Ascending aorta (tissue), 2 donors: ENCODE results near the gene GABBR1. TPM values are rescaled to one million over a fixed set of nuclear protein-coding genes. Genes with fewer than 3 reads are reported as not detected.

Experiments
- DNase-seq, 2 donors: peaks; one replicate each; pipeline ENCODE4 v3.0.0-alpha.2; 2019; ENCODE audit warnings: low spot score in 2 of 2
- H3K27ac ChIP-seq, 2 donors: fragments of 200-600 bp; sonication (generic); one replicate each; pipeline ENCODE4 v1.5.1; 2016 to 2017; ENCODE audit warnings: mild to moderate bottlenecking in 1 of 2
- H3K27me3 ChIP-seq: fragments of 200-600 bp; sonication (generic); one replicate; pipeline ENCODE4 v1.5.1; 2017
- H3K36me3 ChIP-seq, 2 donors: fragments of 200-600 bp; sonication (generic); one replicate each; pipeline ENCODE4 v1.5.1; 2016
- H3K4me1 ChIP-seq, 2 donors: fragments of 200-600 bp; sonication (generic); one replicate each; pipeline ENCODE4 v1.5.1; 2016 to 2017; ENCODE audit warnings: mild to moderate bottlenecking in 1 of 2
- H3K4me3 ChIP-seq, 2 donors: fragments of 200-600 bp; sonication (generic); one replicate each; pipeline ENCODE4 v1.5.1; 2016 to 2017; ENCODE audit warnings: mild to moderate bottlenecking in 1 of 2
- H3K9me3 ChIP-seq, 2 donors: fragments of 200-600 bp; sonication (generic); one replicate each; pipeline ENCODE4 v1.5.1; 2016
- intact Hi-C: fragments of 100-400 bp; cut with DNase I; formaldehyde crosslinking; loops from one replicate; pipeline ENCODE4 v1.15.1; 2023
- total RNA-seq: library from RNA; depleted of rRNA; stranded (reverse); fragments of >200 nt; gene quantifications from one replicate; pipeline ENCODE4 v1.1.0, GENCODE V29; 2016
- TF ChIP-seq, protein P1 (sequence below), 3 experiments: fragments of 200-600 bp in 2 of 3; fragments of 450-650 bp in 1 of 3; sonication (generic) in 2 of 3; IDR thresholded peaks; one replicate each; pipeline ENCODE4 v1.5.1; 2016 to 2019; ENCODE audit warnings: antibody characterized with exemption in 3 of 3, mild to moderate bottlenecking in 1 of 3, moderate library complexity in 1 of 3

The GABBR1 gene
- 166 TPM for total RNA-seq

DNA sequence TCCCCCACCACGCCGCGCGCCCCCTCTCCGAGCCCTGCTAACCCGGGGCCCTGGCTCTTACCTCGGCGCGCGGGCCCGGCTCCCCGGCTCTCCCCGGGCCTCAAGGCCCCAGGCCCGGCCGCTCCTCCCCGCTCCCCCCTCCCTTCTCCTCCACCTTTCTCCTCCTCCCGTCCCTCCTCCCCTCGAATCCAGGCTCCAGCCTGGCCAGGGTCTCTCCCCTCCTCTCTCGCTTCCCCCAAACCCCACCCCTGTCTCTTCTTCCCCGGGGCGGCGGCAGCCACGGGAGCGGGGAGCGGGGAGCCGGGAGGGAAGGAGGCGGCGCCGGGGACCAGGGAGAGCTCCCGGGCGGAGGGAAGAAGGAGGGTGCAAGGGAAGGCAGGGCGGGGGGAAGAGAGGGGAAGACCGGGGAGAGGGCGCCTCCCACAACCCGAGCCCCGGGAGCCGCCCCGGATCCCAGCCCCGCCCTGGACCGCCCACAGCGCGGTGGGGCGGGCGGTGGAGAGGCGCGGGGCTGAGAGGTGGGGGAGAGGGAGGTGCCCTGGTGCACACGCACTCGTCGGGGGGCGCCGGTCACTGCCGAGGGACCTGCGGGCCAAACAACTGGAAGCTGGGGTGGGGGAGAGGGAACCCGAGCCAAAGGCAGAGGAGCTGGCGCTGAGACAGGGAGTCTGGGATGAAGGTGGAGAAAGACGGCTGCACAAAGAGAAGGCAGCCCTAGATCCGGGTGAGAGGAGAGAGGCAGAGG is at the start of gene GABBR1:
Gene GABBR1, minus strand, starts transcription at position 395 of the 745 bp plus-strand sequence. CDS start 798 bp downstream, outside the sequence.
- Histone ChIP-seq H3K27ac (peak within 1 kb of the TSS; percentile 79 to 81), H3K9me3 (no peaks in the 10 kb centered on the region), H3K36me3 (no peaks in the 10 kb centered on the region), H3K4me1 (peaks cover 8 to 17% of the 10 kb centered on the region in 2 donors), H3K27me3 (no peaks in the 10 kb centered on the region), H3K4me3 (peak within 1 kb of the TSS; percentile 77 to 81)
- peak; percentile 42 to 94 for DNase-seq
- intact Hi-C loops = loop anchor here (2.0 to 10.0 kb wide), 3 partner anchors 256 to 582 kb away; partner anchors contain the start of gene TRIM26
- TF ChIP-seq, protein P1, sequence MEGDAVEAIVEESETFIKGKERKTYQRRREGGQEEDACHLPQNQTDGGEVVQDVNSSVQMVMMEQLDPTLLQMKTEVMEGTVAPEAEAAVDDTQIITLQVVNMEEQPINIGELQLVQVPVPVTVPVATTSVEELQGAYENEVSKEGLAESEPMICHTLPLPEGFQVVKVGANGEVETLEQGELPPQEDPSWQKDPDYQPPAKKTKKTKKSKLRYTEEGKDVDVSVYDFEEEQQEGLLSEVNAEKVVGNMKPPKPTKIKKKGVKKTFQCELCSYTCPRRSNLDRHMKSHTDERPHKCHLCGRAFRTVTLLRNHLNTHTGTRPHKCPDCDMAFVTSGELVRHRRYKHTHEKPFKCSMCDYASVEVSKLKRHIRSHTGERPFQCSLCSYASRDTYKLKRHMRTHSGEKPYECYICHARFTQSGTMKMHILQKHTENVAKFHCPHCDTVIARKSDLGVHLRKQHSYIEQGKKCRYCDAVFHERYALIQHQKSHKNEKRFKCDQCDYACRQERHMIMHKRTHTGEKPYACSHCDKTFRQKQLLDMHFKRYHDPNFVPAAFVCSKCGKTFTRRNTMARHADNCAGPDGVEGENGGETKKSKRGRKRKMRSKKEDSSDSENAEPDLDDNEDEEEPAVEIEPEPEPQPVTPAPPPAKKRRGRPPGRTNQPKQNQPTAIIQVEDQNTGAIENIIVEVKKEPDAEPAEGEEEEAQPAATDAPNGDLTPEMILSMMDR (IDR thresholded peaks at IDR 0.05) = no peak

DNA sequence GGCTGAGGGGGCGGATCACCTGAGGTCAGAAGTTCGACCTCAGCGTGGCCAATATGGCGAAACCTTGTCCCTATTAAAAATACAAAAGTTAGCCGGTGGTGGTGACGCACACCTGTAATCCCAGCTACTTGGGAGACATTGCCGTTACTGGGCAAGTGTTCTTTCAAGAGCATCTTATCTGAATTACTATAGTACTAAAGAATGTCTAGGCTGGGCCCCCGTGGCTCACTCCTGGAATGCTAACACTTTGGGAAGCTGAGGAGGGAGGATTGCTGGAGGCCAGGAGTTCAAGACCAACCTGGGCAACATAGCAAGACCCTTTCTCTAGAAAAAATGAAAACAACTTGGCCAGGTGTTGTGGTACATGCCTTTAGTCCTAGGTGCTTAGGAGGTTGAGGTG is 48.8 kb upstream of the GABBR1 start:
- no peak overlapping the region for H3K27ac ChIP-seq
- H3K9me3 ChIP-seq = no peaks in the 10 kb centered on the region
- no peak for DNase-seq
- intact Hi-C loops = no loop called here
- no peaks in the 10 kb centered on the region for H3K36me3 ChIP-seq
- H3K27me3 ChIP-seq = peaks cover 3% of the 10 kb centered on the region
- H3K4me1 ChIP-seq = no peaks in the 10 kb centered on the region
- no peak overlapping the region for H3K4me3 ChIP-seq
- TF ChIP-seq, protein P1 (IDR thresholded peaks at IDR 0.05) = no peak

DNA sequence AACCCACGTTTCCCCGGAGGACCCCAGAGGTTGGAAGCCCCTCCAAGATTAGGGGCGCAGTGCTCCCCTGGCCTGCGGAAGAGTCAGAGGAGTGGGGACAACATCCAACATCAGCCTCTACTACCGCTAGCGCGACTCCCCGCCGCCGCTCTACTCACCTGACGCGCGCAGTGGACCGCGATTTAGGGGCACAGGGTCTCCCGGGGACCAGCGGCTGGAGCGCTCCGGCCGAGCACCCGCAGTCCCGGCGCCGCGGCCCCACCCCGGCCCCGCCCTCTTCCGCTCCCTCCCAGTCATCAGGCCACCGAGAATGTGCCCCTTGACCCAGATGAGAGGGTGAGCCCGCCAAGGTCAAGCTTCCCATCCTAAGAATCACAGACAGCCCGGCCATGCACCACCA is 47.9 kb upstream of the GABBR1 start, which contains the start of gene ZFP57:
Gene ZFP57, minus strand, starts transcription at position 249 of the 400 bp plus-strand sequence. CDS start 4,149 bp downstream, outside the sequence.
- H3K9me3 ChIP-seq = no peaks in the 10 kb centered on the region
- H3K27me3 ChIP-seq = peaks cover 3% of the 10 kb centered on the region
- no peak for DNase-seq
- no peak within 1 kb of the TSS for H3K27ac ChIP-seq
- intact Hi-C loops = no loop called here
- TF ChIP-seq, protein P1 (IDR thresholded peaks at IDR 0.05) = no peak
- no peaks in the 10 kb centered on the region for H3K36me3 ChIP-seq
- no peaks in the 10 kb centered on the region for H3K4me1 ChIP-seq
- H3K4me3 ChIP-seq = peak within 1 kb of the TSS in 1 of 2 donors; percentile 36

DNA sequence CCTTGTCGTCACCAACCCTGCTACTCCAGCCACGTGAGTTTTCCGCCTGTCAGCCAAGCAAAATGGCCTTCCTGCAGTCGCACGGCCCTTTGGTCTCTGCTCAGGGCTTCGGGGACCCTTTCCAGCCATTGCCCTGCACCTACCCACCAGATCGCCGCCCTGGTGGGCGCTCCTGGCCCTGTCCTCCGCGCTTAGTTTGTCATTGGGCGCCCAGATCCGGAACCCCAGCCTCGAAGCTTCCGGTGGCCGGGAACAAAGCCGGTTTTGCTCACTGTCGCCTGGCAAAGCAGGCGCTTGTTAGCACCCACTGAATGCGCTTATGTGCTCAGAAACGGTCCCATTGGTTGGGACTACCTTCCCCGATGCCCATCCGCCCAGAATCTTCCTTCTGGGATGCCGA is 47.4 kb upstream of the GABBR1 start:
- Histone ChIP-seq H3K9me3 (no peaks in the 10 kb centered on the region), H3K4me3 (no peak overlapping the region), H3K27me3 (peaks cover 3% of the 10 kb centered on the region), H3K36me3 (no peaks in the 10 kb centered on the region), H3K27ac (no peak overlapping the region), H3K4me1 (no peaks in the 10 kb centered on the region)
- TF ChIP-seq, protein P1 (IDR thresholded peaks at IDR 0.05) = no peak
- no peak for DNase-seq
- intact Hi-C loops = no loop called here

DNA sequence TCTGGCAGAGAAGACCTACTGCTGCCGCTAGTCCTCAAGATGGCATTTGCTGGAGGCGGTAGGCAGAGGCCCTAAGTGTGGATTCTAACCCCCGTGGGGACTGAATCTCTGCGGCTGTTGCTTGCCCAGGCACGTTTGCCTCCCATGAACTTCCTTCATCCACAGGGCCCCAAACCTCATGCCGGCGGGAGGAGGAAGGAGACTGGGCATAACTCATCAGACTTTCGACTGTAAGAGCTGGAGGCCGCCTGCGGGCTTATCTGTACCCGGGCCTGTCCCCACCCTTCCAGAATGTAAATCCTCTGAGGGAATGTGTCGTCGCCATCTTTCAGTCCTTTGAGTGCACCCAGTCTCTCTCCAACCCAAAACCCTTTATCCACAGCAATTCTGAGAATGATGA is 47.0 kb upstream of the GABBR1 start:
- Histone ChIP-seq H3K27ac (no peak overlapping the region), H3K36me3 (no peaks in the 10 kb centered on the region), H3K27me3 (peaks cover 3% of the 10 kb centered on the region), H3K9me3 (no peaks in the 10 kb centered on the region), H3K4me3 (no peak overlapping the region), H3K4me1 (no peaks in the 10 kb centered on the region)
- TF ChIP-seq, protein P1 (IDR thresholded peaks at IDR 0.05) = no peak
- intact Hi-C loops = no loop called here
- DNase-seq = no peak
